Head of caudate nucleus (tissue), 42 donors: ENCODE measurements around the gene EME1.

Experiments
- DNase-seq, 42 donors: peaks; one replicate each; pipeline versions ENCODE4 v3.0.0 to v3.0.0-alpha.2; 2020 to 2021; ENCODE audit warnings: mixed read lengths in 7 of 42
- intact Hi-C: fragments of 100-400 bp; cut with DNase I; formaldehyde crosslinking; loops from one replicate; pipeline ENCODE4 v1.15.0; 2022

The EME1 gene

GRCh38 chr17:50347117-50347893 lies 25.7 kb upstream of the EME1 start:
- DNase-seq: peak in 3 of 42 donors; percentile 26 to 32 (median 30)
- intact Hi-C loops: no loop called here

GRCh38 chr17:50347894-50348291 lies 25.1 kb upstream of the EME1 start:
- intact Hi-C loops: no loop called here
- DNase-seq: no peak

- DNase-seq: peak in 5 of 42 donors; percentile 2 to 24 (median 8)
- intact Hi-C loops: no loop called here
Observed at GRCh38 chr17:50348522-50349242, 24.3 kb upstream of the EME1 start.

- peak in 5 of 42 donors; percentile 6 to 33 (median 7) for DNase-seq
- intact Hi-C loops: no loop called here
Observed at GRCh38 chr17:50349243-50349600, 23.8 kb upstream of the EME1 start.

GRCh38 chr17:50350733-50351132 lies 22.3 kb upstream of the EME1 start:
- DNase-seq: peak in 4 of 42 donors; percentile 1 to 15 (median 7)
- intact Hi-C loops: no loop called here

GRCh38 chr17:50352072-50352692 lies 20.8 kb upstream of the EME1 start:
- peak in 5 of 42 donors; percentile 7 to 41 (median 31) for DNase-seq
- intact Hi-C loops: no loop called here

GRCh38 chr17:50352693-50353599 lies 20.1 kb upstream of the EME1 start:
- peak in 5 of 42 donors; percentile 4 to 27 (median 24) for DNase-seq
- intact Hi-C loops: no loop called here

GRCh38 chr17:50353600-50354195 lies 19.3 kb upstream of the EME1 start:
- DNase-seq: peak in 3 of 42 donors; percentile 13 to 28 (median 14)
- intact Hi-C loops: no loop called here

- intact Hi-C loops: no loop called here
- peak in 3 of 42 donors; percentile 6 to 33 (median 11) for DNase-seq
Observed at GRCh38 chr17:50354198-50354597, 18.8 kb upstream of the EME1 start.

- intact Hi-C loops: no loop called here
- peak in 4 of 42 donors; percentile 13 to 28 (median 19) for DNase-seq
Observed at GRCh38 chr17:50354776-50355175, 18.3 kb upstream of the EME1 start.

GRCh38 chr17:50355336-50355700 lies 17.7 kb upstream of the EME1 start:
- intact Hi-C loops: no loop called here
- peak in 4 of 42 donors; percentile 9 to 32 (median 14) for DNase-seq

- intact Hi-C loops: no loop called here
- peak in 5 of 42 donors; percentile 6 to 32 (median 17) for DNase-seq
Observed at GRCh38 chr17:50355701-50356341, 17.2 kb upstream of the EME1 start.

- intact Hi-C loops: no loop called here
- peak in 5 of 42 donors; percentile 6 to 41 (median 10) for DNase-seq
Observed at GRCh38 chr17:50356418-50356817, 16.6 kb upstream of the EME1 start.

- DNase-seq: peak in 3 of 42 donors; percentile 4 to 30 (median 11)
- intact Hi-C loops: no loop called here
Observed at GRCh38 chr17:50356892-50357510, 16.0 kb upstream of the EME1 start.

GRCh38 chr17:50358177-50358576 lies 14.9 kb upstream of the EME1 start:
- DNase-seq: peak in 1 of 42 donors; percentile 27
- intact Hi-C loops: no loop called here

GRCh38 chr17:50359005-50359699 lies 13.9 kb upstream of the EME1 start:
- intact Hi-C loops: no loop called here
- peak in 2 of 42 donors; percentile 3 to 27 for DNase-seq

GRCh38 chr17:50359998-50360461 lies 13.0 kb upstream of the EME1 start:
- peak in 1 of 42 donors; percentile 35 for DNase-seq

More at GRCh38 chr17:50359998-50360461, 13.0 kb upstream of the EME1 start:
- intact Hi-C loops: no loop called here
